Pons (tissue), 1 donor: ENCODE results near the gene SERPINB12.
A peak's percentile ranks its signal among the peaks of the same experiment; 100 is the strongest.

Source experiments
- DNase-seq: peaks from one replicate; pipeline ENCODE4 v3.0.0-alpha.2; 2016; ENCODE audit warnings: low spot score

The SERPINB12 gene

GRCh38 chr18:63550068-63550467 lies 7.9 kb downstream of the SERPINB12 start:
- DNase-seq = peak; percentile 43

- no peak for DNase-seq
Observed at GRCh38 chr18:63551769-63552168, 9.6 kb downstream of the SERPINB12 start.

GRCh38 chr18:63552581-63552980 lies 10.4 kb downstream of the SERPINB12 start:
- DNase-seq = no peak

- peak; percentile 60 for DNase-seq
Observed at GRCh38 chr18:63553081-63553480, 10.9 kb downstream of the SERPINB12 start.

- DNase-seq = no peak
Observed at GRCh38 chr18:63559567-63560491, 17.7 kb downstream of the SERPINB12 start.

- no peak for DNase-seq
Observed at GRCh38 chr18:63562284-63562683, 20.1 kb downstream of the SERPINB12 start.

- DNase-seq = no peak
Observed at GRCh38 chr18:63564021-63564420, 21.9 kb downstream of the SERPINB12 start.

- no peak for DNase-seq
Observed at GRCh38 chr18:63564561-63564960, 22.4 kb downstream of the SERPINB12 start.

- no peak for DNase-seq
Observed at GRCh38 chr18:63567276-63567675, 25.1 kb downstream of the SERPINB12 start.

- DNase-seq = no peak
Observed at GRCh38 chr18:63567825-63568224, 25.7 kb downstream of the SERPINB12 start.

- no peak for DNase-seq
Observed at GRCh38 chr18:63570721-63571120, 28.6 kb downstream of the SERPINB12 start.

GRCh38 chr18:63575681-63576080 lies 33.5 kb downstream of the SERPINB12 start:
- DNase-seq = no peak

- peak; percentile 51 for DNase-seq
Observed at GRCh38 chr18:63578357-63578958, 36.3 kb downstream of the SERPINB12 start.

- DNase-seq = no peak
Observed at GRCh38 chr18:63579616-63580015, 37.4 kb downstream of the SERPINB12 start.

GRCh38 chr18:63585988-63586387 lies 43.8 kb downstream of the SERPINB12 start:
- no peak for DNase-seq

- no peak for DNase-seq
Observed at GRCh38 chr18:63586431-63586830, 44.3 kb downstream of the SERPINB12 start.

- no peak for DNase-seq
Observed at GRCh38 chr18:63586966-63587365, 44.8 kb downstream of the SERPINB12 start, which contains the start of gene SERPINB13. TSS of gene SERPINB13 (plus strand) at chr18:63587343. CDS start at chr18:63588668, 1,325 bp downstream.

GRCh38 chr18:63588909-63589308 lies 46.7 kb downstream of the SERPINB12 start:
- DNase-seq = no peak

GRCh38 chr18:63590373-63590772 lies 48.2 kb downstream of the SERPINB12 start:
- DNase-seq = no peak

GRCh38 chr18:63590966-63591695 lies 49.0 kb downstream of the SERPINB12 start:
- DNase-seq = no peak

- no peak for DNase-seq
Observed at GRCh38 chr18:63591725-63592124, 49.6 kb downstream of the SERPINB12 start.

GRCh38 chr18:63592471-63592870 lies 50.3 kb downstream of the SERPINB12 start:
- no peak for DNase-seq

GRCh38 chr18:63596964-63597363 lies 54.8 kb downstream of the SERPINB12 start:
- DNase-seq = no peak
